Neural cell (in vitro differentiated cells): ENCODE results near the gene DPM2.

Source experiments
- CTCF ChIP-seq: fragments of 450-650 bp; IDR thresholded peaks from 2 replicates; pipeline ENCODE4 v1.5.1; 2014; ENCODE audit warnings: antibody characterized with exemption, mild to moderate bottlenecking, moderate library complexity; ENCODE audit not compliant: poor library complexity, severe bottlenecking
- EZH2 ChIP-seq: fragments of 200-600, 300-800 bp; shearing (Covaris generic), sonication (generic); IDR thresholded peaks from 2 replicates; pipeline ENCODE4 v1.6.1; 2014; ENCODE audit warnings: antibody characterized with exemption, low read length, borderline replicate concordance, mild to moderate bottlenecking; ENCODE audit not compliant: insufficient read depth, poor library complexity, severe bottlenecking
- POLR2AphosphoS5 ChIP-seq: IDR thresholded peaks from 2 replicates; pipeline ENCODE4 v1.6.1; 2012
- RAD21 ChIP-seq: fragments of 450-650 bp; conservative IDR thresholded peaks from 2 replicates; pipeline ENCODE4 v1.6.1; 2014; ENCODE audit warnings: antibody characterized with exemption, mild to moderate bottlenecking, moderate library complexity

GRCh38 chr9:127947841-127948710 is 10.4 kb upstream of the DPM2 start:
- TF ChIP-seq CTCF (no peak), POLR2AphosphoS5 (no peak), EZH2 (no peak), RAD21 (no peak)
